CD1c-positive myeloid dendritic cell (primary cell): Measurements from ENCODE around the gene UNC119B.
"Not testable (repeated sequence)": the region's sequence is repeated elsewhere in the genome, so short reads cannot be mapped to it uniquely, and the experiment has no call there.

ENCODE experiments used
- DNase-seq: peaks from one replicate; pipeline ENCODE4 v3.0.0-alpha.2; 2016; ENCODE audit errors: extremely low spot score

UNC119B gene

DNA sequence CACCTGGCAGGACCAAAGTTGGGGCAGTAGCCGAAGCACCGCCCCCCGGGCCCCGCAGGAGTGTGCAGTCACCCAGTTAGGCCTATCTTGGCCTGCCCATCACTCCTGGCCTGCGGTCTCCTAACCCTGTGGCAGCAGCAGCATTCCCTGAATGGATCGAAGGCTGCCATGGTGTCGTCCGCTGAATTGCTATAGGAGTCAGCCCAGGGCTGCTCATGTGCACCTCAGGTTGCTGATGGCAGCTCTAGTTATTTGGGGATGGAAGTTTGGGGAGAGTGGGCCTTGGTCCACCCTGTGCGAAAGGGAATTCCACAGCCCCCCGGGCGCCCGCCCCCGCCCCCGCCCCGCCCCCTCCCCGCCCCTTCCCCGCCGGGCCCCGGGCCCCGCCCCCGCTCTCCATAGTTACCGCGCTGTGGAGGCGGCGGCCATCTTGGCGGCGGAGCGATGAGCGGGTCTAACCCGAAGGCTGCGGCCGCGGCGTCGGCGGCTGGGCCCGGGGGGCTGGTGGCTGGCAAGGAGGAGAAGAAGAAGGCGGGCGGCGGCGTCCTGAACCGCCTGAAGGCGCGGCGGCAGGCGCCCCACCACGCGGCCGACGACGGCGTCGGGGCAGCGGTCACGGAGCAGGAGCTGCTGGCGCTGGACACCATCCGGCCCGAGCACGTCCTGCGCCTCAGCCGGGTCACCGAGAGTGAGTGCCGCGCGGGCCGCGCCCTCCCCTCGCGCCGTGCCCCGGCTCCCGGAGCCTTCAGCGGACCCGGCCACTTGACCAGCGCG is at the start of gene UNC119B:
Gene UNC119B, plus strand, starts transcription at position 428 of the 774 bp plus-strand sequence. Its CDS starts 17 bp downstream, at position 445.
- peak; percentile 63 for DNase-seq

GRCh38 chr12:120661432-120661831 is 48.8 kb upstream of the UNC119B start:
- DNase-seq, result no peak

DNA sequence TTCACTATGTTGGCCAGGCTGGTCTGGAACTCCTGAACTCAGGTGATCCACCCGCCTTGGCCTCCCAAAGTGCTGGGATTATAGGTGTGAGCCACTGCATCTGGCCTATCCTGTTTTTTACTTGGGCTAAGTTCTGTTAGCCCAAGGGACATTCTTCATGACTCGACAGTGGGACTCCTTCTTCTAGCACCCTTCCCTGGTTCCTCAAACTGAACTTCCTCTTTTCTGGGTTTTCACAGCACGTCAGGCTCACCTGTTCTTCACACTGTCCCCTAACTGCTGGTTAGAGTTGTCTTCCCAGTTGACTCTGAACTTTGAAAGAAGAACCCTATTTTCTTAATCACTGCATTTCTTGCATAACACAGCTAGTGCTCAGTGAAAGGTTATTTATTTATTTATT is 47.4 kb upstream of the UNC119B start:
- DNase-seq, result peak; percentile 42

GRCh38 chr12:120663741-120664140 is 46.5 kb upstream of the UNC119B start:
- no peak for DNase-seq

- no peak for DNase-seq
Observed at GRCh38 chr12:120666571-120667390, 43.5 kb upstream of the UNC119B start.

DNA sequence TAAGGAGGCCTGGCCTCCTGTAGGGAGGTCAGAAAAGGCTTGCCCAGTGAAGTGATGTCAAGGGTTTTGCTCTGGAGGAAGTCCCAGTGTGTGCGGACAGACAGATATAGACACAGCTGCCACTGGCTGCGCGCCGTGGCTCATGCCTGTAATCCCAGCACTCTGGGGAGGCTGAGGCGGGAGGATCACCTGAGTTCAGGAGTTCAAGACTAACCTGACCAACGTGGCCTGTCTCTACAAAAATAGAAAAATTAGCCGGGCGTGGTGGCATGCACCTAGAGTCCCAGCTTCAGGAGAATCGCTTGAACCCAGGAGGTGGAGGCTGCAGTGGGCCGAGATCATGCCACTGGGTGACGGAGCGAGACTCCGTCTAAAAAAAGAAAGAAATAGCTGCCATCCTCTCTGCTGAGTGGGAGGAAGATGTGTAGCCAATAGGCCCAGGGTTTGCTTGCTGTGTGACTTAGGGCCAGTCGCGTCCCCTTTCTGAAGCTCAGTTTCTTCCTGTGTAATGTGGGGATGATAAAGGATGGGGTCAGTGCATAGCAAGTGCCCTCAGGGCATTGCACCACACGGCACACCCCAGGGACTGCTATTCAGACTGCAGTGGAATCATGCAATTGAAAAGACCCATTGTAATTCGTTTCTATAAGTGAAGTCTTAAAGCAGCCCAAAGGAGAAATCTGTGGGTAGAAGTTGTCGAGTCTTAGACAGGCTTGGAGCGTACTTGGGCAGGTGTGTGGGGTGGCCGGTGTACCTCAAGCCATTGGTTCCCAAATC is 42.0 kb upstream of the UNC119B start:
- DNase-seq, result no peak

DNA sequence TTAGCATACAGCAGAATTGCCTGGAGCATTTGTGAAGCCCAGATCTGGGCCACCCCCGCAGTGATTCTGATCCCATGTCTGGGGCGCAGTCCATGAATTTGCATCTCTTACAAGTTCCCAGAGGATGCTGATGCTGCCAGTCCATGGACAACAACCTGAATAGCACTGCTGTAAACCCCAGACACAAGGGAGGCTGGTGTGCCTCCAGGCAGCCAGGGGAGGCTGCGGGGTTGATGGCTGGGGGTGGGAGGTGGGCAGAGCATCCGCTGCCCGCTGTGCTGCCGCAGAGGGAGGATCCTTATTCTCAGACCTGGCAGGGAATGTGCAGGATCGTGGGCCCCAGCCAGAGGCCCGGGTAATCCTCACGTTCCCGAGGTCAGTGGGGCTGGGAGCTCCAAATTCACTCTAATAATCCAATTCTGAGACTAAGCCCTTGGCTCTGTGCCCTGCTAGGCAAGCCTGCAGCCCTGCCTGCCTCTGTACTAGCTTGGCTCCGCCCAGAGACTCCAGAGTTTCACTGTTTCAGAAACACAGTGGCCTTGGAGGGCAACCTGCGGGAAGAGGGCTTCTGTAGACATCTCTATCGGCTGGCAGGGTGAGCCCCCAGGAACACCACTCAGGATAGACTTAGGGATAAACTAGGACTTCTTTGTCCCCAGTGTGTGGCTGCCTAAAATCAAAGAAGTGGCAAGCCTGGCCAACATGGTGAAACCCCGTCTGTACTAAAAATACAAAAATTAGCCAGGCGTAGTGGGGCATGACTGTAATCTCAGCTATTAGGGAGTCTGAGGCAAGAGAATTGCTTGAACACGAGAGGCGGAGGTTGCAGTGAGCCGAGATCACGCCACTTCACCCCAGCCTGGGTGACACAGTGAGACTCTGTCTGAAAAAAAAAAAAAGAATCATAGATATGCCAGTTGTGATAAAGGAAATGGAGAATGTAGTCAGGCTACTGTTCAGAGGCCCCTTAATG is 41.1 kb upstream of the UNC119B start:
- DNase-seq, result no peak

DNA sequence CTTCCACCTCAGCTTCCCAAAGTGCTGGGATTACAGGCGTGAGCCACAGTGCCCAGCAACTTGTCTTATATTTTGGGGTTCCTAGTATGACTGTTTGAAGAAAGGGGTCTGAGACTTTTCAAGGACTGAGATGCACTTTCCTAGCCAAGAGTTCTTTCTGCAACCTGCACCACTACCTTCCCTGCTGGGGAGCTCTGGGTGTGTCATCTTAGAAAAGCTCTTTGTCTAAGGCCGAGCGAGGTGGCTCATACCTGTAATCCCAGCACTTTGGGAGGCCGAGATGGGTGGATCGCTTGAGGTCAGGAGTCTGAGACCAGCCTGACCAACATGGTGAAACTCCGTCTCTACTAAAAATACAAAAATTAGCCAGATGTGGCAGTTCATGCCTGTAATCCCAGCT is 40.0 kb upstream of the UNC119B start:
- not testable (repeated sequence) for DNase-seq

DNA sequence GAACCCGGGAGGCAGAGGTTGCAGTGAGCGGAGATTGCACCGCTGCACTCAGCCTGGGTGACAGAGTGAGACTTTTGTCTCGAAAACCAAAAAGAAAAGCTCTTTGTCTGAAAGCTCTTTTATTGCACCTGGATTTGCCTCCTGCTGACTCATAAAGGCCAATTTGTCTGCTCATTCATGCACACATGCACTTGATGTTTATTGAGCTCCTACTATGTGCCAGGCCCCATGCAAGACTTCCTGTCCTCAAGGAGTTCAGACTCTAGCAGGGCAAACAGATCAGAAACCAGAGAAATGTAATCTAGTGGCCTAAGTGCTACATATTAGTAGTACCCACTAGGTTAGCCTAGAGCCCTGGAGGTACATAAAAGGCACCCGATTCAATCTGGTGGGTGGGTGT is 39.6 kb upstream of the UNC119B start:
- DNase-seq, result no peak

- peak; percentile 65 for DNase-seq
Observed at GRCh38 chr12:120674097-120674636, 36.1 kb upstream of the UNC119B start.

GRCh38 chr12:120677765-120678473 is 32.3 kb upstream of the UNC119B start:
- DNase-seq, result peak; percentile 51

- DNase-seq, result no peak
Observed at GRCh38 chr12:120678572-120678971, 31.7 kb upstream of the UNC119B start.

GRCh38 chr12:120680165-120680738 is 30.0 kb upstream of the UNC119B start:
- DNase-seq, result peak; percentile 76

DNA sequence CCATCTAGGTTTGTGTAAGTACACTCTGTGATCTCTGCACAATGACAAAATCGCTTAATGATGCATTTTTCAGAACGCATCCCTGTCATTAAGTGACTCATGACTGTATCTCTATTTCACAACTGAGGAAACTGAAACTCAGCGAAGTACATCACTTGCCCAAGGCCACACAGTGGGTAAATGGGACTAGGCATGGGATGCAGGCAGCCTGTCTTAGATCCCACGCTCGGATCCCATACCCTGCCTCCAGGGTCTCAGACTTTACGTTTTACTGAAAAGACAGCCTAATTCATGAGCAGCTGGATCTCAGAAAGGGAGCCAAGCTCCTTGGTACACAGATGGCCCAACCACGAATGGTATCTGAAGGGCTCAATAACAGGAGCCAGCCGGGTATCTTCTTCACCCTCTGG is 25.7 kb upstream of the UNC119B start:
- peak; percentile 86 for DNase-seq

GRCh38 chr12:120685522-120685921 is 24.7 kb upstream of the UNC119B start:
- DNase-seq, result no peak

- peak; percentile 99 for DNase-seq
Observed at GRCh38 chr12:120686151-120686689, 24.0 kb upstream of the UNC119B start.

DNA sequence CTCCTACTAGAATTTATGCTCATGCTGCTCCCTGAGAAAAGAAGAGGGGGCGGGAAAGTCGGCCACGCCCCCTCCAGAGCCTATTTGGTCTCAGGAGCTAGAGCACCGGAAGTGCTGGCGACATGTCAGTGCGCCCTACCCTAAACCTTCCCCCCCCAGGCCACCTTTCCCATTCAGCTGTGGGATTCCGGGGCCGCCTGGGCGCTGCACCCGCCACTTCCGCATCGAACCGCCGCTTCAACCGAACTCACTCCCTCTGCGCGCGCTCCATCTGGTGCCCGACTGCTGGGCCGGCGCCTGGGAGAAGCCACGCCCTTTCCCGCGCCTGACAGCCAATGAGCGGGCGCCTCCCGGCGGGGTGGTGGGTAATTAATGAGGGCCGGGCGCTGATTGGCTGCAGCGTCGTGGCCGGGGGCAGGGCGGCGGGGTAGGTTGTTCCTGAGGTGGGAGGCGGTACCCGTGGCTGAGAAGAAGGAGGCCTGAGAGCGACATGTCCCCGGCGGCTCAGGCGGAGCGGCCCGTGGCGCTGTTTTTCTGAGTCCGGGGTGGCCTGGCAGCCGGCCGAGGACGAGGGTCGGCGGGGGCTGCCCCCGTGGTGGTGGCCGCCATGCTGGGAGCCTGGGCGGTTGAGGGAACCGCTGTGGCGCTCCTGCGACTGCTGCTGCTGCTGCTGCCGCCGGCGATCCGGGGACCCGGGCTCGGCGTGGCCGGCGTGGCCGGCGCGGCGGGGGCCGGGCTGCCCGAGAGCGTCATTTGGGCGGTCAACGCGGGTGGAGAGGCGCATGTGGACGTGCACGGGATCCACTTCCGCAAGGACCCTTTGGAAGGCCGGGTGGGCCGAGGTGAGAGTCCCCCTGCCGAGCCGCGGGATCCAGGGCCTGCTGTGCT is 23.3 kb upstream of the UNC119B start, which contains the start of gene MLEC:
Gene MLEC, plus strand, starts transcription at position 460 of the 888 bp plus-strand sequence. Its CDS starts 148 bp downstream, at position 608.
- DNase-seq, result peak; percentile 99
